ENCODE results near the gene PLPPR1.

PLPPR1 gene

DNA sequence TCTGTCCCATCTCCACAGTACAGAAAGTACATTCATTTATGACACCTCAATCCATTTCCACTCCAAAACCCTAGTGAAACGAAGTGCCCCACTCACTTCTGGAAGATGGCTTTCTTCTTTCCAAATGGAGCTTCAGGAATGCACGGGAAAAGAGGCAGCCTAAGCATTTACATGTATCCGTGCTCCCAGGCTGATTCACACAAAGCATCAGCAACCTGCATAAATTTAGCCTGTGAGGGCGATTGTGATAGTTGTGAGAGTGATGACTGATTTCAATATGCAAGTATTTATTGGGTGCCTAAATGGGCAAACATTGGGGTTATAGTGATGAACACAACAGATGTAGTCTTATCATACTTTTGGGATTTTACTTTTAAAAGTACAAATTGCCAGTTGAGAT is 86.6 kb downstream of the PLPPR1 start:
- TF ChIP-seq OSR1 (CRISPR knock-in tag; IDR thresholded peaks at IDR 0.05) (no peak), PATZ1 (CRISPR knock-in tag; IDR thresholded peaks at IDR 0.05; ENCODE audit: borderline replicate concordance) (no peak), CREB5 (CRISPR knock-in tag; IDR thresholded peaks at IDR 0.05; ENCODE audit: low read depth) (no peak), ESRRG (CRISPR knock-in tag; IDR thresholded peaks at IDR 0.05) (no peak), TSHZ2 (CRISPR knock-in tag; IDR thresholded peaks at IDR 0.05) (no peak), ZFP30 (CRISPR knock-in tag; IDR thresholded peaks at IDR 0.05) (no peak), CSRNP3 (CRISPR knock-in tag; IDR thresholded peaks at IDR 0.05) (no peak), ZNF70 (CRISPR knock-in tag; IDR thresholded peaks at IDR 0.05) (no peak), GLIS3 (CRISPR knock-in tag; IDR thresholded peaks at IDR 0.05) (no peak), ZC3H10 (CRISPR knock-in tag; IDR thresholded peaks at IDR 0.05) (no peak), RARB (CRISPR knock-in tag; IDR thresholded peaks at IDR 0.05) (no peak), BACH2 (CRISPR knock-in tag; IDR thresholded peaks at IDR 0.05; ENCODE audit: borderline replicate concordance) (no peak), TCF4 (CRISPR knock-in tag; IDR thresholded peaks at IDR 0.05; ENCODE audit: borderline replicate concordance) (no peak), ZNF8 (CRISPR knock-in tag; IDR thresholded peaks at IDR 0.05) (no peak), CSDC2 (CRISPR knock-in tag; IDR thresholded peaks at IDR 0.05) (no peak), PPARA (CRISPR knock-in tag; IDR thresholded peaks at IDR 0.05; ENCODE audit: borderline replicate concordance) (no peak), ZNF565 (CRISPR knock-in tag; conservative IDR thresholded peaks at IDR 0.05; ENCODE audit: low read depth) (no peak), ZFP3 (CRISPR knock-in tag; IDR thresholded peaks at IDR 0.05) (no peak)
- ATAC-seq = no peak

- TF ChIP-seq, protein P1, sequence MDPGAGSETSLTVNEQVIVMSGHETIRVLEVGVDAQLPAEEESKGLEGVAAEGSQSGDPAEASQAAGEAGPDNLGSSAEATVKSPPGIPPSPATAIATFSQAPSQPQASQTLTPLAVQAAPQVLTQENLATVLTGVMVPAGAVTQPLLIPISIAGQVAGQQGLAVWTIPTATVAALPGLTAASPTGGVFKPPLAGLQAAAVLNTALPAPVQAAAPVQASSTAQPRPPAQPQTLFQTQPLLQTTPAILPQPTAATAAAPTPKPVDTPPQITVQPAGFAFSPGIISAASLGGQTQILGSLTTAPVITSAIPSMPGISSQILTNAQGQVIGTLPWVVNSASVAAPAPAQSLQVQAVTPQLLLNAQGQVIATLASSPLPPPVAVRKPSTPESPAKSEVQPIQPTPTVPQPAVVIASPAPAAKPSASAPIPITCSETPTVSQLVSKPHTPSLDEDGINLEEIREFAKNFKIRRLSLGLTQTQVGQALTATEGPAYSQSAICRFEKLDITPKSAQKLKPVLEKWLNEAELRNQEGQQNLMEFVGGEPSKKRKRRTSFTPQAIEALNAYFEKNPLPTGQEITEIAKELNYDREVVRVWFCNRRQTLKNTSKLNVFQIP (CRISPR knock-in tag; IDR thresholded peaks at IDR 0.05; ENCODE audit: borderline replicate concordance, low read depth) = no peak
- no peak for TF ChIP-seq ISL1 (CRISPR knock-in tag; IDR thresholded peaks at IDR 0.05)
- no peak for TF ChIP-seq ZNF565 (CRISPR knock-in tag; conservative IDR thresholded peaks at IDR 0.05; ENCODE audit: low read depth)
- no peak for TF ChIP-seq ZNF8 (CRISPR knock-in tag; IDR thresholded peaks at IDR 0.05)
- no peak for TF ChIP-seq RARB (CRISPR knock-in tag; IDR thresholded peaks at IDR 0.05)
- TF ChIP-seq ZC3H10 (CRISPR knock-in tag; IDR thresholded peaks at IDR 0.05) = no peak
- TF ChIP-seq TOX (CRISPR knock-in tag; IDR thresholded peaks at IDR 0.05; ENCODE audit: borderline replicate concordance) = no peak
- ATAC-seq = no peak
Measured at GRCh38 chr9:101117161-101117560, 88.6 kb downstream of the PLPPR1 start.

DNA sequence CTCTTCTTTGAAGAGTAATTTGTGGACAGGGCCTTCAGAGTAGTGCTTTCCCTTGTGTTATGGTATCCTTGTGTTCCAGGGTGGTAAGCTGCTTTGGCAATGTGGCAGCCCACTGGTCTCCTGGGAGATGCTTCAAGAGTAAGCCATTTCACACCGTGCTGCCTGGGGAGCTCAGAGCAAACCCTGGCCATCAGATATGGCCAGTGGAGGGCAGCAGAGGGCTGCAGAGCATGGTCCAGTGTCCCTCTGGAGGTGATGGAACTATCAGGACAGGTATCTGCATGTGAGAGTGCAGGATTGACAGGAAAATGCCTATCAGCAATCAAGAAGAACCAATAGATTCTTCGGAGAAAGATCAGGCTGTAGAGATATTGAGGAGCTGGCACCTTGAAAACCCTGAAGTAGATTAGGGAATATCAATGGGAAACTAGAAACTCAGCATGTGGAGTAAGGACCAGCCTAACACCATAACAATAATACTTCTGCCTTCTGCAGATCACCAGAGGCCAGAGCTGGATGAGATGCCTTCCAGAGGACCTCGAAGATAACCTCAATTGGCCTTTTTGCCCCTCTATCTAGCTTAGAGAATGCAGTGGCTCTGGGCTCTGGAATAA is 90.8 kb downstream of the PLPPR1 start:
- peak; percentile 99 for ATAC-seq
- TF ChIP-seq SNAI2 (CRISPR knock-in tag; IDR thresholded peaks at IDR 0.05) = no peak
- TF ChIP-seq ISL1 (CRISPR knock-in tag; IDR thresholded peaks at IDR 0.05) = no peak
- no peak for TF ChIP-seq ZNF70 (CRISPR knock-in tag; IDR thresholded peaks at IDR 0.05)
- no peak for TF ChIP-seq RARB (CRISPR knock-in tag; IDR thresholded peaks at IDR 0.05)
- TF ChIP-seq CSRNP3 (CRISPR knock-in tag; IDR thresholded peaks at IDR 0.05) = no peak
- no peak for TF ChIP-seq CSDC2 (CRISPR knock-in tag; IDR thresholded peaks at IDR 0.05)
- no peak for TF ChIP-seq ESRRG (CRISPR knock-in tag; IDR thresholded peaks at IDR 0.05)
- no peak for TF ChIP-seq CREB5 (CRISPR knock-in tag; IDR thresholded peaks at IDR 0.05; ENCODE audit: low read depth)
- no peak for TF ChIP-seq PATZ1 (CRISPR knock-in tag; IDR thresholded peaks at IDR 0.05; ENCODE audit: borderline replicate concordance)
- TF ChIP-seq TCF4 (CRISPR knock-in tag; IDR thresholded peaks at IDR 0.05; ENCODE audit: borderline replicate concordance) = no peak
- no peak for TF ChIP-seq BACH2 (CRISPR knock-in tag; IDR thresholded peaks at IDR 0.05; ENCODE audit: borderline replicate concordance)
- TF ChIP-seq ZFP3 (CRISPR knock-in tag; IDR thresholded peaks at IDR 0.05) = no peak
- TF ChIP-seq GLIS3 (CRISPR knock-in tag; IDR thresholded peaks at IDR 0.05) = no peak
